Measurements from ENCODE around the gene PRKCA.

PRKCA gene

DNA sequence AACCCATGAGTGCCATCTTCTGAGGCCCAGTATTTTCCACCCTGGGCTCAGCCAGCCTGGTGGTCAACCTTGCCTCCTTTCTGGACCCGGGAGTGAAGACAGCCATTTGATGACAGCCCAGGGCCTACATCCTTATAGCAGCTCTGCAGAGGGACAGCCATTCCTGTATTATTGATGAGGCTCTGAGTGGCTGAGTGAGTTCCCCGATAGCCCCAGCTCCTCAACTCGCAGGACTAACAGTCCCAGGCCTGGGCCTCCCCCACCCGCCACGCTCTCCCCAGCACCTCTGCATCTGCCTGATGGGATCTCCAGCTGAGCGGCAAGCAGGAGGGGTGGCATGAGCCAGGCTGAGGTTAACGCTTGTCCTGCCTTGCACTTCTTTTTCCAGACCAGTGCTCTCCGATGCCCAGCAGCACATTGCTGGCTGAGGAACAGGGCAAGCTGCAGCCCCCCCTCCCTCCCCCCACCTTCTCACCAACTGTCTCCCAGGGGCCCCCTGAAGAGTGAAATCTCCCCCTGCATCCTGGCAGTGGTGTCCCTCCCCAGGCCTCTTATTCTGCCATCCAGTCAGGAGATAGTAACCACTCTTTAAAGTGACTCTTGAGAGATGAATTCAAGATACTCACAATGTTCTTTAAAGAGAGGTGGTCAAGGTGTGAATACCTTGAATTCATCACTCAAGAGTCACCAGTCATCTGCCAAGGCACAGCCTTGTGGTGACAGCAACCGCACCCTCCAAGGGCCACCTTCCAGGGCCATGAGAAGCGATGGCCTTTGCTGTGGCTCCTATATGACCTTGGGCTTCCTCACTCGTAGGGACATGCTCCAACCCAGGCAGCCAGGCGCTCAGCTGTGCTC lies 556.0 kb downstream of the PRKCA start:
- no peak for DNase-seq

DNA sequence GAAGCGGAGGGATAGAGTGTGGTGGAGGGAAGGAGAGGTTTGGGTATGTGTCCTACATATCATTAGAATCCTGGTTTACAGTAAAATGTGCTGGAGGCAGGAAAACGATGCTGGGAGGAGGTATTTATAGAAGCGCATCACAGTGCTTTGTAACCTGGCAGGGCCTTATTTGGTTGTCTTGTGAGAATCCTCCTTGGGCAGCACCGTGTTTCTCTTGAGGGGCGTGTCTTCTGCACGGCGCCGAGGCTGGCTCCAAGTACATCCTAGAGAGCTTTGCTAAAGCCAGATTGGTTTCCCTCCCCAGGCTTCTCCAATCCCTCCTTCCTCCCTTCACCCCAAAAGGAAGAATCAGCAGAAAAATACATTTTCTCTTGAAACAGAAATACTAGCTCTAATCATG lies 556.9 kb downstream of the PRKCA start:
- no peak for DNase-seq

DNA sequence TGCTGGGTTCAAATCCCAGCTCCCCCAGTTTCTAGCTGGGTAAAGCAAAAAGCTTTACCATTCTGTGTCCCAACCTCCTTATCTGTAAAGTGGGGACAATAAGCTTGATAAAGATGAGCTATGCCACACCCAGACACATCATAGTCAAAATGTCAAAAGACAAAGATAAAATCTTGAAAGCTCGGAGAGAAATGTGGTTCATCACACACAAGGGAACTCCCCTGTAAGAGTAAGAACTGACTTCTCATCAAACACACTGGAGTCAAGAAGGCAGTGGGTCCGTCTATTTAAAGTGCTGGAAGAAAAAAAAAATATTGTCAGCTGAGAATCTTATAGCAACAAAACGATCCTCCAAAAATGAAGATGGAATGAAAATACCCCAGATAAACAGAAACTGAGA lies 557.8 kb downstream of the PRKCA start:
- no peak for DNase-seq
